Fibroblast of mammary gland (primary cell): ENCODE measurements around the gene MTHFD1.

ENCODE experiments used
- DNase-seq: peaks from one replicate; pipeline ENCODE4 v3.0.0-alpha.2; 2010; ENCODE audit warnings: low read depth
- H3K4me3 ChIP-seq: 2 replicates; pipeline ENCODE4 v1.5.1; 2011; ENCODE audit warnings: low read depth, mild to moderate bottlenecking, low read length, moderate library complexity; ENCODE audit not compliant: control insufficient read depth
- CTCF ChIP-seq: conservative IDR thresholded peaks from 2 replicates; pipeline ENCODE4 v1.5.1; 2011; ENCODE audit warnings: low read depth, low read length, inconsistent platforms; ENCODE audit not compliant: control insufficient read depth, insufficient read depth

The MTHFD1 gene

GRCh38 chr14:64491637-64492036 is 103.5 kb downstream of the MTHFD1 start:
- no peak overlapping the region for H3K4me3 ChIP-seq
- no peak for DNase-seq
- no peak for TF ChIP-seq CTCF

- no peak for DNase-seq
- H3K4me3 ChIP-seq, result no peak overlapping the region
- TF ChIP-seq CTCF, result no peak
Observed at GRCh38 chr14:64493455-64493854, 105.3 kb downstream of the MTHFD1 start.

GRCh38 chr14:64495252-64495651 is 107.1 kb downstream of the MTHFD1 start:
- no peak for DNase-seq
- TF ChIP-seq CTCF, result no peak

GRCh38 chr14:64496764-64497163 is 108.6 kb downstream of the MTHFD1 start:
- no peak overlapping the region for H3K4me3 ChIP-seq
- DNase-seq, result no peak
- no peak for TF ChIP-seq CTCF

More at GRCh38 chr14:64495252-64495651, 107.1 kb downstream of the MTHFD1 start:
- no peak overlapping the region for H3K4me3 ChIP-seq

GRCh38 chr14:64500088-64500487 is 111.9 kb downstream of the MTHFD1 start:
- H3K4me3 ChIP-seq, result no peak overlapping the region
- DNase-seq, result peak; percentile 41
- no peak for TF ChIP-seq CTCF

- peak; percentile 85 for DNase-seq
- TF ChIP-seq CTCF, result no peak
- H3K4me3 ChIP-seq, result peak overlapping the region; percentile 83
Observed at GRCh38 chr14:64501411-64502171, 113.4 kb downstream of the MTHFD1 start.
